DOHH2 (cell line): ENCODE measurements around the gene LRMDA.

Experiments used
- H3F3A ChIP-seq: fragments of 200-600 bp; sonication (generic), shearing (Covaris generic); 2 replicates; pipeline ENCODE4 v1.6.0; 2016; ENCODE audit warnings: antibody characterized with exemption, mild to moderate bottlenecking; ENCODE audit not compliant: control insufficient read depth, insufficient read depth
- H3K27ac ChIP-seq: fragments of 200-600 bp; sonication (generic); 2 replicates; pipeline ENCODE4 v1.5.1; 2014; ENCODE audit warnings: low read depth, mild to moderate bottlenecking, low read length, moderate library complexity
- H3K27me3 ChIP-seq: fragments of 200-600 bp; sonication (generic); 2 replicates; pipeline ENCODE4 v1.6.1; 2014; ENCODE audit warnings: mild to moderate bottlenecking, low read length, mixed read lengths; ENCODE audit not compliant: control insufficient read depth
- H3K36me3 ChIP-seq: fragments of 200-600 bp; sonication (generic); 2 replicates; pipeline ENCODE4 v1.6.1; 2014; ENCODE audit warnings: mild to moderate bottlenecking, low read length, moderate library complexity, mixed read lengths; ENCODE audit not compliant: control insufficient read depth
- H3K4me1 ChIP-seq: fragments of 200-600 bp; sonication (generic); 2 replicates; pipeline ENCODE4 v1.6.1; 2014; ENCODE audit warnings: mild to moderate bottlenecking, low read length, mixed read lengths; ENCODE audit not compliant: control insufficient read depth
- H3K4me2 ChIP-seq: fragments of 200-600 bp; sonication (generic); 2 replicates; pipeline ENCODE4 v1.6.0; 2014; ENCODE audit warnings: mild to moderate bottlenecking, low read length, moderate library complexity
- H3K4me3 ChIP-seq: fragments of 200-600 bp; sonication (generic); 2 replicates; pipeline ENCODE4 v1.5.1; 2014; ENCODE audit warnings: mild to moderate bottlenecking, low read length, mixed read lengths
- H3K79me2 ChIP-seq: fragments of 200-600 bp; sonication (generic); 2 replicates; pipeline ENCODE4 v1.6.1; 2014; ENCODE audit warnings: mild to moderate bottlenecking, low read length, mixed read lengths; ENCODE audit not compliant: control insufficient read depth
- H3K9me2 ChIP-seq: fragments of 200-600 bp; sonication (generic); replicated peaks from 2 replicates; pipeline ENCODE4 v1.6.1; 2014; ENCODE audit warnings: mild to moderate bottlenecking, low read length, mixed read lengths; ENCODE audit not compliant: control insufficient read depth
- H3K9me3 ChIP-seq: fragments of 200-600 bp; sonication (generic); 2 replicates; pipeline ENCODE4 v1.6.1; 2014; ENCODE audit warnings: antibody characterized with exemption, low read length, mixed read lengths; ENCODE audit not compliant: control insufficient read depth, insufficient read depth
- H4K20me1 ChIP-seq: fragments of 200-600 bp; sonication (generic); 2 replicates; pipeline ENCODE4 v1.6.0; 2014; ENCODE audit warnings: low read depth, mild to moderate bottlenecking, antibody characterized with exemption, low read length, moderate library complexity; ENCODE audit not compliant: control insufficient read depth, insufficient read depth
- EZH2phosphoT487 ChIP-seq: fragments of 200-600 bp; sonication (generic); IDR thresholded peaks from 2 replicates; pipeline ENCODE4 v1.6.1; 2017; ENCODE audit warnings: borderline replicate concordance, mild to moderate bottlenecking, antibody characterized with exemption, low read length, moderate library complexity, mixed read lengths
- TF ChIP-seq, protein P1 (sequence below): fragments of 200-600 bp; sonication (generic); IDR thresholded peaks from one replicate; pipeline ENCODE4 v1.5.1; 2014; ENCODE audit warnings: antibody characterized with exemption, mild to moderate bottlenecking, low read depth, low read length; ENCODE audit not compliant: poor library complexity, severe bottlenecking

The LRMDA gene

DNA sequence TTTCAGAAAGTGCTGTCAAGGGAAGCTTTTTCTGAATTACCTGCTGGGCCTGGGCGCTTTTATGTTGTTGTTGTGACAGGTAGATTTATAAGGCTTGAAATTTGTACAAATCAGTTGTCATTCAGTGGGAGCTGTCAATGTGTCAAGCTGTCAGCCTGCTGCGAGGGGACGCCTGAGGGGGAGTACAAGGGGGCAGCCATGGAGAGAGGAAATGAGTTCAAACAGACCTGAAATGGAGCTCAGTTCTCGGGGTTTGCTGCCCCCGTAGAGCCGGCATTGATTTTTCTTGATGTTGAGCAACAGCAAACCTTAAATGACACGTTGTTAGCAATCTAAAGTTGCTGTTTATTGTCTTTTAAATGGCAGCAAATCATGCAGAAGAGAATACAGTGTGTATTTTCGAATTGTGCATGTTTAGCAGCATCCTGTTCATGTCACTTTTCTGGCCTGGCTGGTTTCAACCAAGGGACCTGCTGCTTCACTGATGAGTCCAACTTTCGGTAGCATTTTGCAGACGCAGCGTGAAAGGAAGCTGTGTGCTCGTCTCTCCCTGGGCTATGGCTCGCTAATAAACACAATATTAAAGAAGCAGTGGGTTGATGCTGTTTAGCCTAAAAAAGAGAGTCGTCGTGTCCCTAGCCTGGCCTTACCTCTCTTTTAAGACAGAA lies 166.5 kb downstream of the LRMDA start:
- Histone ChIP-seq H3K79me2 (no peaks in the 10 kb centered on the region), H3K4me1 (no peaks in the 10 kb centered on the region), H3K4me3 (no peak overlapping the region), H3F3A (no peaks in the 10 kb centered on the region), H3K9me3 (no peaks in the 10 kb centered on the region), H3K36me3 (no peaks in the 10 kb centered on the region), H3K9me2 (no peaks in the 10 kb centered on the region), H3K4me2 (no peak overlapping the region), H3K27me3 (no peaks in the 10 kb centered on the region), H3K27ac (no peak overlapping the region), H4K20me1 (no peaks in the 10 kb centered on the region)
- TF ChIP-seq, protein P1, sequence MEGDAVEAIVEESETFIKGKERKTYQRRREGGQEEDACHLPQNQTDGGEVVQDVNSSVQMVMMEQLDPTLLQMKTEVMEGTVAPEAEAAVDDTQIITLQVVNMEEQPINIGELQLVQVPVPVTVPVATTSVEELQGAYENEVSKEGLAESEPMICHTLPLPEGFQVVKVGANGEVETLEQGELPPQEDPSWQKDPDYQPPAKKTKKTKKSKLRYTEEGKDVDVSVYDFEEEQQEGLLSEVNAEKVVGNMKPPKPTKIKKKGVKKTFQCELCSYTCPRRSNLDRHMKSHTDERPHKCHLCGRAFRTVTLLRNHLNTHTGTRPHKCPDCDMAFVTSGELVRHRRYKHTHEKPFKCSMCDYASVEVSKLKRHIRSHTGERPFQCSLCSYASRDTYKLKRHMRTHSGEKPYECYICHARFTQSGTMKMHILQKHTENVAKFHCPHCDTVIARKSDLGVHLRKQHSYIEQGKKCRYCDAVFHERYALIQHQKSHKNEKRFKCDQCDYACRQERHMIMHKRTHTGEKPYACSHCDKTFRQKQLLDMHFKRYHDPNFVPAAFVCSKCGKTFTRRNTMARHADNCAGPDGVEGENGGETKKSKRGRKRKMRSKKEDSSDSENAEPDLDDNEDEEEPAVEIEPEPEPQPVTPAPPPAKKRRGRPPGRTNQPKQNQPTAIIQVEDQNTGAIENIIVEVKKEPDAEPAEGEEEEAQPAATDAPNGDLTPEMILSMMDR, result no peak
- no peak for TF ChIP-seq EZH2phosphoT487

DNA sequence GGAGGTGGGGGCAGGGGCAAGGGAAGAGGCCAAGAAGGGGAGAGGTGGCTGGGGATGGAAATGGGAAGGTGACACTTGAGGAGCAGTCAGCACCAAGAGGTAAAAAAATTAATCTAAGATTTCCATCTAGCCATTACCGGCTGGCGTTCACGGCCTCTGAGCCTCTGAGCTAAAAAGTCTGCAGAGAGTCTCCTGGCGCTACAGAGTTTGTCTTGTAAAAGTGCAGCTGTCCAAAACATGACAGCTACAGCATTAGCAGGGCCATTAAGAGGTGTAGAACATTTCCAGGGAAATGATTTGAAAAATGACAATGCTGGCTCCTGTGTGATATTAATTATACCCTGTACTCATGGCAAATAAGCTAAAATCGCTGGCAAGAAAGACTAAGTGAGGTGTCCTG lies 167.6 kb downstream of the LRMDA start:
- H3K27ac ChIP-seq, result no peak overlapping the region
- no peak overlapping the region for H3K4me3 ChIP-seq
- no peaks in the 10 kb centered on the region for H3K9me2 ChIP-seq
- no peaks in the 10 kb centered on the region for H3F3A ChIP-seq
- no peaks in the 10 kb centered on the region for H3K79me2 ChIP-seq
- H4K20me1 ChIP-seq, result no peaks in the 10 kb centered on the region
- no peaks in the 10 kb centered on the region for H3K4me1 ChIP-seq
- TF ChIP-seq, protein P1, result no peak
- TF ChIP-seq EZH2phosphoT487, result no peak
- no peaks in the 10 kb centered on the region for H3K9me3 ChIP-seq
- H3K36me3 ChIP-seq, result no peaks in the 10 kb centered on the region
- no peak overlapping the region for H3K4me2 ChIP-seq
- H3K27me3 ChIP-seq, result no peaks in the 10 kb centered on the region

DNA sequence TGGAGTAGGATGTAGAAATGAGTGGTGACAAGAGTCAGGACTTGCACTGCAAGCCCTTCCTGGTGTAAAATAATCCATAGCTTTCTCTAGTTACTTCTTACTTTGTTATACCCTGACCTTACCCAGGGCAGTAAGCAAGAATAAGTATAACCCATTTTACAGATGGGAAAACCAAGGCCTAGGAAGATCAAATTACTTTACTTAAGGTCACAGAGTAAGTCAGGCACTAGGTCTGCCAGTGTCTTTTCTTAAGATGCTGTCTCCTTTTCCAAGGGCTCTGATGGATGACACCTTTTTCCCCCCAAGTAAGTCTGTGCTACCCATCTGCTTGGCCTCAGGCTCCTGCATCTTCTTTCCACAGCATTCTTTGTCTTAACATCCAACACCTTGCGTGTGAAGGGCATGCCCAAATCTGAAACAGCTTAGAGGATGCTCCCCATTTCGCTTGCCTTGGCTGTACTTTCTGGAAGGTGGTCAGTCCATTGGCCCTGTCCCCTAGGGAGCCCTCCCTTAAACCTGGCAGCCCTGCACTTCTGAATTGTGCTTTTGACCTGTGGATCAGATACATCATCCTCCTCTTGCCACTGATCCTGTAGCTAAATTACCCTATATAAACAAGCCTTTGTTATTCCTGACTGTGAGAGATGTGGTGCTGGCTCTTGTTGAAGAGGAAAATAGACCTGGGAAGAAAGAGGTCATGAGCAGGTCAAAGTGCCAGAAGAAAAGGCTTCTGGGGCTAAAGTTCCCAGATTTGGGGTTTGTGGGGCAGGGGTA lies 168.6 kb downstream of the LRMDA start:
- Histone ChIP-seq H3K36me3 (no peaks in the 10 kb centered on the region), H4K20me1 (no peaks in the 10 kb centered on the region), H3K9me2 (no peaks in the 10 kb centered on the region), H3K9me3 (no peaks in the 10 kb centered on the region), H3K79me2 (no peaks in the 10 kb centered on the region), H3F3A (no peaks in the 10 kb centered on the region), H3K4me3 (no peak overlapping the region), H3K4me1 (no peaks in the 10 kb centered on the region), H3K27ac (no peak overlapping the region), H3K4me2 (no peak overlapping the region), H3K27me3 (no peaks in the 10 kb centered on the region)
- TF ChIP-seq EZH2phosphoT487, result no peak
- TF ChIP-seq, protein P1, result no peak
